CD8-positive, alpha-beta memory T cell (primary cell): Measurements from ENCODE around the gene RAD51B. TPM values are rescaled to one million over a fixed set of nuclear protein-coding genes. Genes with fewer than 3 reads are reported as not detected.

ENCODE experiments used
- CTCF ChIA-PET: fragments of 350-600 bp; sonication (Branson Sonifier 250); formaldehyde crosslinking; loops from one replicate; lab custom pipeline; 2021; ENCODE audit warnings: antibody characterized with exemption; lab: Charles Lee
- POLR2A ChIA-PET: fragments of 350-600 bp; sonication (Branson Sonifier 250); formaldehyde crosslinking; loops from one replicate; lab custom pipeline; 2021; ENCODE audit warnings: antibody characterized with exemption; lab: Charles Lee
- DNase-seq, 5 donors: peaks; one replicate each; pipeline versions ENCODE4 v3.0.0 to v3.0.0-alpha.2; 2020 to 2022; ENCODE audit warnings: mixed read lengths in 1 of 5
- H3K27ac ChIP-seq: one replicate; pipeline ENCODE4 v1.7.0; 2013; ENCODE audit warnings: low read depth, mild to moderate bottlenecking, low read length, moderate library complexity
- H3K27me3 ChIP-seq: 2 replicates; pipeline ENCODE4 v1.7.0; 2013; ENCODE audit warnings: low read length, mild to moderate bottlenecking; ENCODE audit not compliant: insufficient read depth, poor library complexity, severe bottlenecking
- H3K36me3 ChIP-seq: 2 replicates; pipeline ENCODE4 v1.7.0; 2013; ENCODE audit warnings: mild to moderate bottlenecking, low read length, moderate library complexity; ENCODE audit not compliant: insufficient read depth
- H3K4me1 ChIP-seq: 2 replicates; pipeline ENCODE4 v1.7.0; 2013; ENCODE audit warnings: mild to moderate bottlenecking, low read length, moderate library complexity; ENCODE audit not compliant: insufficient read depth
- H3K4me3 ChIP-seq: 2 replicates; pipeline ENCODE4 v1.7.0; 2013; ENCODE audit warnings: mild to moderate bottlenecking, low read length
- H3K9me3 ChIP-seq: 2 replicates; pipeline ENCODE4 v1.7.0; 2013; ENCODE audit warnings: mild to moderate bottlenecking, low read length
- H3K27ac Mint-ChIP-seq, 8 donors: one replicate each; pipeline ENCODE4 v1.8.0; 2020 to 2021; ENCODE audit warnings: mixed read lengths in 8 of 8, mild to moderate bottlenecking in 6 of 8, inconsistent platforms in 3 of 8, moderate library complexity in 3 of 8
- H3K27me3 Mint-ChIP-seq, 2 donors: one replicate each; pipeline ENCODE4 v1.8.0; 2020 to 2021; ENCODE audit warnings: mixed read lengths in 2 of 2, mild to moderate bottlenecking in 1 of 2, moderate library complexity in 1 of 2
- H3K36me3 Mint-ChIP-seq, 3 donors: one replicate each; pipeline ENCODE4 v1.8.0; 2020 to 2021; ENCODE audit warnings: mixed read lengths in 3 of 3, inconsistent platforms in 1 of 3, mild to moderate bottlenecking in 1 of 3
- H3K4me1 Mint-ChIP-seq, 3 donors: one replicate each; pipeline ENCODE4 v1.8.0; 2020 to 2021; ENCODE audit warnings: mixed read lengths in 3 of 3, inconsistent platforms in 1 of 3, mild to moderate bottlenecking in 1 of 3
- H3K4me3 Mint-ChIP-seq, 7 donors: one replicate each; pipeline ENCODE4 v1.8.0; 2020 to 2021; ENCODE audit warnings: mixed read lengths in 7 of 7, mild to moderate bottlenecking in 6 of 7, moderate library complexity in 4 of 7, inconsistent platforms in 2 of 7
- H3K9me3 Mint-ChIP-seq, 5 donors: one replicate each; pipeline ENCODE4 v1.8.0; 2020 to 2022; ENCODE audit warnings: mixed read lengths in 5 of 5, mild to moderate bottlenecking in 3 of 5, moderate library complexity in 2 of 5, inconsistent platforms in 1 of 5
- polyA plus RNA-seq: library from polyadenylated mRNA; unstranded; fragments of 300-500 nt; fragmentation: Illumina TruSeq; gene quantifications from one replicate; pipeline ENCODE4 v1.2.3, GENCODE V29; 2021
- total RNA-seq, 2 experiments: library from RNA; stranded (reverse); gene quantifications; one replicate each; pipeline ENCODE4 v1.2.3, GENCODE V29; 2021

The RAD51B gene
- total and polyA plus RNA-seq, 3 experiments from 2014 or later, result 15.7 to 22.9 (median 17.4) TPM

DNA sequence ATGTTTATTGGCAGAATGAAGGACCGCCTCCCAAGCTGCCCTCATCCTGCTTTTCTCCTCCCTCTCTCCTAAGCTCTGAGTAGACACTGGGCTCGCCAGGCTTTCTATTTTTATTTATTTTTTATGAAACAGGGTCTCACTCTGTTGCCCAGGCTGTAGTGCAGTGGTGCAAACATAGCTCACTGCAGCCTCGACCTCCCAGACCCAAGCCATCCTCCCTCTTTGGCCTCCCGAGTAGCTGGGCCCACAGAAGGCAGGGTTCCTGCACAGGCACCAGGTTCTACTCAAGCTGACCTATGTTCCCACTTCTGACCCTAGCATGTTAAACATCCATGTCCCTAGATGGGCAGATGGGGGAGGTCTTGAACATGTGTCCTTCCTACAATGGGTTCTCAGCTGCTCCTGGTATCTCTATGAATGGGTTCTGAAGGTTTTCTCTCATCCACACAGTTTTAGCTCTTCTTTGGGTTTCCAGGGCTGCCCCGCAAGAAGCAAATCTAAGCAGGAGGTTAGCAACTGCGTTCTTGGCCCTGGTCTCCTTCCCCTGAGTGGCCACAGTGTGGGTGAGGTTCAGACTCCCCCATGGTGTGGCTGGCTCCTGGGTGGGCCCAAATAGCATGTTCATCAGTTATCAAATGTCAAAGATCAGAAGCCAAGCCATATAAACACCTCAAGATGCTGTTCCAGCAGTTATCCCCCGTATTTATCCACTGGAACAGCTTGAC, 805.9 kb downstream of the RAD51B start:
- Mint-ChIP-seq H3K27ac (peak overlapping the region in 3 of 8 donors; percentile 23 to 71 (median 48)), H3K9me3 (peaks cover 0 to 2% (median 0%) of the 10 kb centered on the region in 5 donors), H3K27me3 (peaks cover 0 to 6% of the 10 kb centered on the region in 2 donors), H3K36me3 (peaks cover 0 to 7% (median 1%) of the 10 kb centered on the region in 3 donors), H3K4me3 (no peak overlapping the region), H3K4me1 (peaks cover 4 to 20% (median 12%) of the 10 kb centered on the region in 3 donors)
- ChIA-PET POLR2A (no interaction called here), CTCF (interaction anchor here (1.0 to 1.6 kb wide), 3 partner anchors 10 to 38 kb away, joined by 3 to 4 read pairs (median 3); no protein-coding TSS in a partner anchor)
- Histone ChIP-seq H3K27ac (no peak overlapping the region), H3K9me3 (no peaks in the 10 kb centered on the region), H3K36me3 (no peaks in the 10 kb centered on the region), H3K4me3 (no peak overlapping the region), H3K27me3 (no peaks in the 10 kb centered on the region), H3K4me1 (peaks cover 6% of the 10 kb centered on the region)
- no peak for DNase-seq

DNA sequence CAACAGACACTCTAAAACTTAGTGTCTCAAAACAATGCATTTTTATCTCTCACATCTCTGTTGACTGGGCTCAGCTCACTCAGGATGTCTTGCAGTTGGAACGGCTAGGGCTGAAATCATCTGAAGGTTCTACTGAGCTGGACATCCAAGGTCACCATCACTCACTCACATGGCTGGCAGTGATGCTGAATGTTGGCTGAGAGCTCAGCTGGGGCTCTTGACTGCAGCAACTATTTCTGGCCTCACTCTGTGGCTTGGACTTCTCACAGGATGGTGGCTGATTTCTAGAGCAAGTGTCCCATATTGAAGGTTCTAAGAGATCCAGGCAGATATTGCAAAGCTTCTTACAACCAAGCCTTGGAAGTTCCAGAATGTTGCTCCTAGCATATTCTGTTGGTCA, 806.8 kb downstream of the RAD51B start:
- peaks cover 4 to 20% (median 12%) of the 10 kb centered on the region in 3 donors for H3K4me1 Mint-ChIP-seq
- no peak overlapping the region for H3K4me3 ChIP-seq
- peaks cover 0 to 2% (median 0%) of the 10 kb centered on the region in 5 donors for H3K9me3 Mint-ChIP-seq
- H3K27me3 Mint-ChIP-seq, result peaks cover 0 to 1% of the 10 kb centered on the region in 2 donors
- peaks cover 6% of the 10 kb centered on the region for H3K4me1 ChIP-seq
- H3K36me3 Mint-ChIP-seq, result peaks cover 0 to under 1% (median 0%) of the 10 kb centered on the region in 3 donors
- ChIA-PET CTCF (interaction anchor here (1.6 kb wide), 1 partner anchor 9 kb away, joined by 4 read pairs; no protein-coding TSS in a partner anchor), POLR2A (no interaction called here)
- peak overlapping the region in 1 of 8 donors; percentile 13 for H3K27ac Mint-ChIP-seq
- H3K9me3 ChIP-seq, result no peaks in the 10 kb centered on the region
- H3K27me3 ChIP-seq, result no peaks in the 10 kb centered on the region
- H3K27ac ChIP-seq, result no peak overlapping the region
- H3K36me3 ChIP-seq, result no peaks in the 10 kb centered on the region
- DNase-seq, result no peak
- H3K4me3 Mint-ChIP-seq, result no peak overlapping the region

DNA sequence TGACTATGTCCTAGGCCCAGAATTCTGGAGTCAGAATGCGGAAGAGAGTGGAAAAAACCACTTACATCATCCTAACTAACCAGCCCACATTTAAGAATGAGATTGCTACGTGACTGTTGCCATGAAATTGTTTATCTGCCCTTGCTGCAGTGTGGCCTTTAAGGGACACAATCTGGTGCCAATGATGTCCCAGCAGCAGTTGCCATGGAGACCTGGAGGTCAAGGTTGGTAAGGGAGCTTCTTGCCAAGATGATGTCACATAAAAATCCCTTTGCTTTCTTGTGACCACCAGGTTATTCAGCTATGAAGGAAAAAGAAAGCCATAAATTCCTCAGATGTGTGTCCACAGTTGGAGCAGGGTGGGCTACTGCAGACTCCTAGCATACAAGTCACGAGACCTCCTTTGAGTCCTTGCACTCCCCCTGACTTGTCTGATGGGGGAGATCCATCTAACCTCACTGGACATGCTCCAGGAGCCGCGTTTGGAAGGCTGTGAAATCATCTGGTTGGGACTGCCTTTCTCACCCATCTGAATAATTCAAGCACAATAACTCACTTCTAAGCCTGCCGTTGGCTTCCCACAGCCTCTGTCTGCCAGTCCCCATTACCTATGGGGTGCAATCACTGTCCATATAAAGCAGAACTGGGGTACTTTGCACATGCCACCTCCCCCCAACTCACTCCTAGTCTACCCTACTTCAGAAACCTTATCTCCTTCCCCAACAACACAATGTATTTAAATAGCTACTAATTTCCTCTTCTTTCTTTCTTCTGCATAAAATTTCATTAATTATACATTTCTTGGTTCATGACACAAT, 807.7 kb downstream of the RAD51B start:
- H3K27me3 Mint-ChIP-seq, result peaks cover 0 to 1% of the 10 kb centered on the region in 2 donors
- peak overlapping the region in 3 of 7 donors; percentile 61 to 84 (median 80) for H3K4me3 Mint-ChIP-seq
- Histone ChIP-seq H3K4me3 (no peak overlapping the region), H3K27me3 (no peaks in the 10 kb centered on the region), H3K36me3 (no peaks in the 10 kb centered on the region), H3K27ac (no peak overlapping the region), H3K9me3 (no peaks in the 10 kb centered on the region), H3K4me1 (peaks cover 6% of the 10 kb centered on the region)
- H3K27ac Mint-ChIP-seq, result peak overlapping the region in 3 of 8 donors; percentile 3 to 58 (median 6)
- H3K9me3 Mint-ChIP-seq, result peaks cover 0 to 2% (median 0%) of the 10 kb centered on the region in 5 donors
- H3K36me3 Mint-ChIP-seq, result no peaks in the 10 kb centered on the region
- POLR2A ChIA-PET, result interaction anchor here (1.2 kb wide), 1 partner anchor 168 kb away, joined by 4 read pairs; no protein-coding TSS in a partner anchor
- peaks cover 4 to 20% (median 12%) of the 10 kb centered on the region in 3 donors for H3K4me1 Mint-ChIP-seq
- DNase-seq, result no peak
- CTCF ChIA-PET, result interaction anchor here (1.1 to 2.3 kb wide), 3 partner anchors 10 to 189 kb away, joined by 3 to 6 read pairs (median 4); no protein-coding TSS in a partner anchor

DNA sequence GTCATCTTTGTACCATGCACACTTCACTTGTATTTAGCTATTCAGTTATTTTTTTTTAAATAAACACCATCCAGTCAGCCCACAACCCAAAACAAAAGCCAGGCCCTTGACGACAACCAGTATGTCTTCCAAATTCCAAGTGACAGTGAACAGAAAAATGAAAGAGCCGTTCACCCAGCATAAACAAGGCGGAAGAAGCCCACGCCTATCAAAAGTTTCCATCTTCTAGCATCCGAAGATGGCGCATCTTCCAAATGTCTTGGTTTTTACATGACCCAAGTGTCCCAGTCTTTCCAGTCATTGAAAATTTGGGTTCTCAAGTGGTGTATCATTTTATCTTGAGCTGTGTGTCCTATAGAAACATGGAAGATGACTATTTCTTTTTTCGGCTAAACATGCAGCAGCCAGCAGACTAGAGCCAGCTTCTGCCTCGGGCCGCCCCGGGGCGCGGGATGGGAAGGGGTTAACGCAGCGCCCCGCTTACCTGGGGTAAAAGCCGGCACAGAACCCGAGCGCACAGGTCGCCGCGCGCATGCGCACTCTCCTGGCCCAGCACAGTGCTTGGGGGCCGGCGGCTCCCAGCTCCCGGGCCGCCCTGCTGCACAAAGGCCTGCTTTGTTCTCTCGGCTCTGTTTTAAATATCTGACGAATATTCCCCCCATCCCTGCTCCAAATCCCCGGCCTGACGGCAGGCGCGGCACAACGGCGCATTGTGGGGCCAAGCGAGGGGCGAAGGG, 808.5 kb downstream of the RAD51B start:
- POLR2A ChIA-PET, result interaction anchor here (0.9 to 1.2 kb wide), 2 partner anchors 55 to 168 kb away, joined by 4 read pairs; no protein-coding TSS in a partner anchor
- no peaks in the 10 kb centered on the region for H3K27me3 Mint-ChIP-seq
- DNase-seq, result peak in 4 of 5 donors; percentile 19 to 57 (median 44)
- H3K4me3 Mint-ChIP-seq, result peak overlapping the region; percentile 65 to 84 (median 81)
- no peaks in the 10 kb centered on the region for H3K36me3 Mint-ChIP-seq
- H3K36me3 ChIP-seq, result no peaks in the 10 kb centered on the region
- H3K9me3 Mint-ChIP-seq, result peaks cover 0 to 2% (median 0%) of the 10 kb centered on the region in 5 donors
- H3K27ac ChIP-seq, result no peak overlapping the region
- H3K4me1 Mint-ChIP-seq, result peaks cover 2 to 20% (median 12%) of the 10 kb centered on the region in 3 donors
- CTCF ChIA-PET, result interaction anchor here (1.1 to 2.3 kb wide), 4 partner anchors 10 to 188 kb away, joined by 3 to 6 read pairs (median 4); no protein-coding TSS in a partner anchor
- peak overlapping the region; percentile 49 for H3K4me3 ChIP-seq
- peaks cover 6% of the 10 kb centered on the region for H3K4me1 ChIP-seq
- H3K27ac Mint-ChIP-seq, result peak overlapping the region in 4 of 8 donors; percentile 58 to 89 (median 80)
- H3K27me3 ChIP-seq, result no peaks in the 10 kb centered on the region
- no peaks in the 10 kb centered on the region for H3K9me3 ChIP-seq

DNA sequence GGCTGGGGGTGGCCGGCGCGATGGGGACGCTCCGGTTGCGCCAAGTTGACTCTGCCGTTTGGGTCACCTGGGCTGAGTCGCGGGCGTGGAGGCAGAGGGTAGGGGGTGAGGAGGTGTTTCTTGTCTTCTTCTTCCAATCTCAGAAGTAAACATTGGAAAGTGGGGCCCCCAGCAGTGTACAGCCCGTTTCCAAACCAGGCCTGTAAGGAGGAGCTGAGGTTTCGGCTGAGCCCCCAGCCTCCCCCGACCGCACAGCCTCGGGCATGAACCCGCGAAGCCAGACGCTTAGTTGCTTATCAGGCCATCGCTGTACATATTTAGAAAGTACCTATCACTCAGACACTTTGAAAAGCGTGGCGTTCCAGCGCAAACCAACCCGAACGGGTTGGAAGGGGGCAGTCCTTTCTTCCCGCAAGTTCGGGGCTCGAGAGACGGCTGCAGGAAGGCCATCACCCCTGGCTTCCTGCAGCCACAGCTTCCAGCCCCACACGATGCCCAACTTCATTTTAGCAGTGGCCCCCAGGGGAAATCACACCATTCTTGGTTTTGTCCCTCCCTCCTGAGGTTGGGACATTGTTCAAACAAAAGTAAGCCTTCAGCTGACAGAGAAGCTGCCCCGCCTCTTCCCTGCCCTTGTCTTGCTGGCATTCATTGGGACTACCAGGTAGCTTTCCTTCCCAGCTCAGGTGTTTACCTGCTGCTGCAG, 809.2 kb downstream of the RAD51B start:
- peaks cover 2 to 20% (median 12%) of the 10 kb centered on the region in 3 donors for H3K4me1 Mint-ChIP-seq
- peaks cover 0 to 2% (median 0%) of the 10 kb centered on the region in 5 donors for H3K9me3 Mint-ChIP-seq
- peak overlapping the region; percentile 65 to 84 (median 81) for H3K4me3 Mint-ChIP-seq
- CTCF ChIA-PET, result interaction anchor here (0.8 to 2.3 kb wide), 5 partner anchors 10 to 187 kb away, joined by 3 to 6 read pairs (median 3); no protein-coding TSS in a partner anchor
- H3K36me3 ChIP-seq, result no peaks in the 10 kb centered on the region
- H3K27ac Mint-ChIP-seq, result peak overlapping the region; percentile 58 to 89 (median 74)
- H3K9me3 ChIP-seq, result no peaks in the 10 kb centered on the region
- peak overlapping the region; percentile 49 for H3K4me3 ChIP-seq
- H3K27ac ChIP-seq, result no peak overlapping the region
- no peaks in the 10 kb centered on the region for H3K27me3 ChIP-seq
- H3K36me3 Mint-ChIP-seq, result no peaks in the 10 kb centered on the region
- peak in 4 of 5 donors; percentile 10 to 55 (median 25) for DNase-seq
- peaks cover 6% of the 10 kb centered on the region for H3K4me1 ChIP-seq
- POLR2A ChIA-PET, result interaction anchor here (0.9 to 1.2 kb wide), 2 partner anchors 54 to 167 kb away, joined by 4 read pairs; no protein-coding TSS in a partner anchor
- no peaks in the 10 kb centered on the region for H3K27me3 Mint-ChIP-seq

DNA sequence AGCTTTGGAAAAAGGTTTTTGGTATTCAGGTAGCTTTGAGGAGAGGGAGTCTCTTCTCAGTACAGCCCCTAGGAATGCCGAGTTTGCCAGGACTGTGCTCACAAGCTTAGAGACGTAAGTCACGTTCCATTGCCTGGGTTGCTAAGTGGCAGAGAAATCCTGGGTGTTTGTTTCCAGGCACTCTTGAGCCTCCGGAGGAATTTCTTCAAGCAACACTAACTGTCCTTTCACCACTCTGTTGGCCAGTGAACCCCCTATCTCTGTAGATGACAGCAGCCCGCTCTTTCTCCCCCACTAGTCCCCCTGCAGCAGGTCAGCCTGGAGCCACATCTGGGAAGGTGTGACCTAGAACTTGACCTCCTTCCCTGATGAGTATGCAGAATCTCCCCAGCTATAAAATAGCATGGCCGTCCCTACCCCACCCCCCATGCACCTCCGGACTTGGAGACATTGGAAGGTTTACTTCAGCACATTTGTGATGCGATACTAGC, 810.5 kb downstream of the RAD51B start:
- ChIA-PET POLR2A (no interaction called here), CTCF (interaction anchor here (1.3 to 1.7 kb wide), 2 partner anchors 9 to 187 kb away, joined by 4 to 5 read pairs; no protein-coding TSS in a partner anchor)

More for the DNA sequence above, 810.5 kb downstream of the RAD51B start:
- Histone ChIP-seq H3K4me1 (peaks cover 6% of the 10 kb centered on the region), H3K4me3 (no peak overlapping the region), H3K9me3 (no peaks in the 10 kb centered on the region), H3K27me3 (no peaks in the 10 kb centered on the region), H3K36me3 (no peaks in the 10 kb centered on the region), H3K27ac (no peak overlapping the region)
- H3K4me3 Mint-ChIP-seq, result peak overlapping the region in 1 of 7 donors; percentile 20
- peaks cover 2 to 20% (median 12%) of the 10 kb centered on the region in 3 donors for H3K4me1 Mint-ChIP-seq
- no peaks in the 10 kb centered on the region for H3K36me3 Mint-ChIP-seq
- H3K27ac Mint-ChIP-seq, result no peak overlapping the region
- no peaks in the 10 kb centered on the region for H3K27me3 Mint-ChIP-seq
- DNase-seq, result no peak
- no peaks in the 10 kb centered on the region for H3K9me3 Mint-ChIP-seq
